ENCODE results near the gene MEIS2.

DNA sequence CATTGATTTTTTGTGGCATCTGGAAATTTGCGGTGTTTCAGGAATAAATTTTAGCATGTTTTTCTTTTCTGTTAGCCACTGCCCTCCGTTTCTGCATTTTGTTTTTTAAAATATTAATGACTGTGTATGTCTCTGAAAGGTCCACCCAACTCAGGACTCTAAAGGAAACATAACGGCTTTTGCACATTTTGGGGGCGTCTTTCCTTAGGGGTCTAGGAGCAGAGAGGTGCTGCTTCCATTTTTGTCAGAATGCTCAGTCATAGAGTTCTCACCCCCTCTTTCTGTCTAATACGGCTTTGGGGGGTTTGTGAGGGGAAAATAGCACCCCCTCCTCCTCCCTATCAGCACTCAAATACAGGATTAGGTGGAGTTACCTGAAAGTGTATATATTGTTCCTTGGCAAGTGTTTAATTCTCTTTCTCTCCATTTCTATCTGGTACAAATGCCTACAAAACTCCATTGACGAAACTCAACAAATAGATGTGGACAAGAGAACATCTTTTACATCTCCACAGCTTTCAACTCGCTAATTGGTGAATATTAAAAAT lies 219.4 kb downstream of the MEIS2 start:
- TF ChIP-seq EZH2 (IDR thresholded peaks at IDR 0.05; ENCODE audit: borderline replicate concordance, low read length) (no peak), CTCF (IDR thresholded peaks at IDR 0.05; ENCODE audit: low read length) (no peak)

Data from OCI-LY1 (cell line).